H9 (cell line): Measurements from ENCODE around the gene STAMBPL1. TPM values are rescaled to one million over a fixed set of nuclear protein-coding genes. Genes with fewer than 3 reads are reported as not detected.

ENCODE experiments used
- DNase-seq: peaks from one replicate; pipeline ENCODE4 v3.0.0-alpha.2; 2017
- H2AFZ ChIP-seq: one replicate; pipeline ENCODE4 v1.6.1; 2013; ENCODE audit warnings: mild to moderate bottlenecking, low read length, control low read depth, moderate library complexity
- H2AK5ac ChIP-seq: 2 replicates; pipeline ENCODE4 v1.6.1; 2013; ENCODE audit warnings: low read length, control low read depth, mixed read lengths; ENCODE audit not compliant: insufficient read length
- H2BK120ac ChIP-seq: one replicate; pipeline ENCODE4 v1.6.1; 2013; ENCODE audit warnings: low read depth, mild to moderate bottlenecking, low read length, control low read depth, inconsistent platforms; ENCODE audit not compliant: poor library complexity, severe bottlenecking
- H2BK12ac ChIP-seq: 2 replicates; pipeline ENCODE4 v1.6.1; 2013; ENCODE audit warnings: low read length, control low read depth, mixed read lengths, low read depth; ENCODE audit not compliant: insufficient read length
- H2BK15ac ChIP-seq: 2 replicates; pipeline ENCODE4 v1.6.1; 2013; ENCODE audit warnings: low read depth, low read length, control low read depth
- H2BK20ac ChIP-seq: one replicate; pipeline ENCODE4 v1.6.1; 2013; ENCODE audit warnings: low read depth, mild to moderate bottlenecking, low read length, control low read depth, inconsistent platforms; ENCODE audit not compliant: poor library complexity, severe bottlenecking
- H2BK5ac ChIP-seq: 2 replicates; pipeline ENCODE4 v1.6.1; 2013; ENCODE audit warnings: low read length, control low read depth, mixed read lengths; ENCODE audit not compliant: insufficient read length
- H3K14ac ChIP-seq: 2 replicates; pipeline ENCODE4 v1.6.1; 2013; ENCODE audit warnings: low read length, control low read depth; ENCODE audit not compliant: insufficient read depth
- H3K18ac ChIP-seq: 2 replicates; pipeline ENCODE4 v1.6.1; 2013; ENCODE audit warnings: low read depth, mild to moderate bottlenecking, mixed read lengths, low read length, control low read depth; ENCODE audit not compliant: insufficient read length
- H3K23ac ChIP-seq: 2 replicates; pipeline ENCODE4 v1.6.1; 2013; ENCODE audit warnings: low read length, control low read depth, mixed read lengths, low read depth; ENCODE audit not compliant: insufficient read length
- H3K23me2 ChIP-seq: 2 replicates; pipeline ENCODE4 v1.6.1; 2013; ENCODE audit warnings: low read depth, mild to moderate bottlenecking, mixed read lengths, low read length, control low read depth; ENCODE audit not compliant: insufficient read length, poor library complexity, severe bottlenecking
- H3K27ac ChIP-seq: 2 replicates; pipeline ENCODE4 v1.5.1; 2013; ENCODE audit warnings: low read length, control low read depth, mixed read lengths, low read depth; ENCODE audit not compliant: insufficient read length
- H3K27me3 ChIP-seq: 2 replicates; pipeline ENCODE4 v1.6.1; 2013; ENCODE audit warnings: low read length, control low read depth, inconsistent platforms; ENCODE audit not compliant: insufficient read depth
- H3K4ac ChIP-seq: 2 replicates; pipeline ENCODE4 v1.6.1; 2013; ENCODE audit warnings: low read depth, mild to moderate bottlenecking, control low read depth, inconsistent platforms, low read length, moderate library complexity
- H3K4me1 ChIP-seq: 2 replicates; pipeline ENCODE4 v1.6.1; 2013; ENCODE audit warnings: low read length, control low read depth, inconsistent platforms; ENCODE audit not compliant: insufficient read depth
- H3K4me2 ChIP-seq: 2 replicates; pipeline ENCODE4 v1.6.1; 2013; ENCODE audit warnings: low read length, control low read depth, mixed read lengths; ENCODE audit not compliant: insufficient read length, insufficient read depth
- H3K56ac ChIP-seq: 2 replicates; pipeline ENCODE4 v1.6.1; 2013; ENCODE audit warnings: low read depth, mild to moderate bottlenecking, mixed read lengths, low read length, control low read depth; ENCODE audit not compliant: insufficient read length
- H3K79me1 ChIP-seq: 2 replicates; pipeline ENCODE4 v1.6.1; 2013; ENCODE audit warnings: low read depth, mild to moderate bottlenecking, moderate library complexity, low read length, control low read depth, inconsistent platforms; ENCODE audit not compliant: insufficient read depth, poor library complexity, severe bottlenecking
- H3K79me2 ChIP-seq: 2 replicates; pipeline ENCODE4 v1.6.1; 2013; ENCODE audit warnings: low read length, control low read depth, inconsistent platforms; ENCODE audit not compliant: insufficient read depth
- H3K9ac ChIP-seq: 2 replicates; pipeline ENCODE4 v1.6.1; 2013; ENCODE audit warnings: low read length, control low read depth, mixed read lengths; ENCODE audit not compliant: insufficient read length; ENCODE audit errors: extremely low read depth
- H3K9me3 ChIP-seq: one replicate; pipeline ENCODE4 v1.6.1; 2013; ENCODE audit warnings: low read depth, low read length, inconsistent platforms; ENCODE audit not compliant: control insufficient read depth
- H3T11ph ChIP-seq: one replicate; pipeline ENCODE4 v1.6.1; 2013; ENCODE audit warnings: mild to moderate bottlenecking, low read length, control low read depth, inconsistent platforms
- H4K20me1 ChIP-seq: one replicate; pipeline ENCODE4 v1.6.1; 2013; ENCODE audit not compliant: control insufficient read depth, insufficient read length, insufficient read depth
- H4K5ac ChIP-seq: 2 replicates; pipeline ENCODE4 v1.6.1; 2013; ENCODE audit warnings: low read depth, mild to moderate bottlenecking, mixed read lengths, low read length, control low read depth; ENCODE audit not compliant: insufficient read length
- H4K8ac ChIP-seq: replicated peaks from 2 replicates; pipeline ENCODE4 v1.6.1; 2013; ENCODE audit warnings: low read length, control low read depth, mixed read lengths, low read depth; ENCODE audit not compliant: insufficient read length
- H4K91ac ChIP-seq: 2 replicates; pipeline ENCODE4 v1.6.1; 2013; ENCODE audit warnings: low read depth, mild to moderate bottlenecking, moderate library complexity, mixed read lengths, low read length, control low read depth; ENCODE audit not compliant: insufficient read length
- H3K27ac Mint-ChIP-seq, 3 experiments: 2 replicates in 2 of 3; 3 replicates in 1 of 3; pipeline ENCODE4 v1.8.0; 2020 to 2021; ENCODE audit warnings: mixed read lengths in 3 of 3, mild to moderate bottlenecking in 1 of 3, moderate library complexity in 1 of 3
- H3K27me3 Mint-ChIP-seq: 2 replicates; pipeline ENCODE4 v1.8.0; 2021; ENCODE audit warnings: low read depth, mild to moderate bottlenecking, moderate library complexity, mixed read lengths
- H3K36me3 Mint-ChIP-seq, 3 experiments: 2 replicates in 2 of 3; 3 replicates in 1 of 3; pipeline ENCODE4 v1.8.0; 2020 to 2021; ENCODE audit warnings: low read depth in 3 of 3, mixed read lengths in 3 of 3; ENCODE audit not compliant: insufficient read depth in 1 of 3
- H3K4me1 Mint-ChIP-seq, 2 experiments: 2 replicates each; pipeline ENCODE4 v1.8.0; 2020; ENCODE audit warnings: mixed read lengths in 2 of 2
- H3K4me3 Mint-ChIP-seq, 2 experiments: 2 replicates in 1 of 2; 3 replicates in 1 of 2; pipeline ENCODE4 v1.8.0; 2020 to 2021; ENCODE audit warnings: mild to moderate bottlenecking in 2 of 2, mixed read lengths in 2 of 2, moderate library complexity in 1 of 2
- H3K9me3 Mint-ChIP-seq, 2 experiments: 2 replicates in 1 of 2; 3 replicates in 1 of 2; pipeline ENCODE4 v1.8.0; 2020; ENCODE audit warnings: mild to moderate bottlenecking in 2 of 2, mixed read lengths in 2 of 2, moderate library complexity in 1 of 2
- WGBS: extraction: QIAGEN DNeasy Blood & Tissue Kit; methylation state at CpG from one replicate; pipeline ENCODE4 v1.1.7; 2013; ENCODE audit warnings: missing lambda C conversion rate, low lambda C conversion rate, mixed read lengths; ENCODE audit not compliant: insufficient read length; ENCODE audit errors: extremely low coverage; 5-methylcytosine and 5-hydroxymethylcytosine counted together
- total RNA-seq: library from RNA; stranded (reverse); gene quantifications from 2 replicates; pipeline ENCODE4 v1.2.1, GENCODE V29; 2021
- TF ChIP-seq, protein P1 (sequence below): fragments of 200-600 bp; sonication (generic); conservative IDR thresholded peaks from 3 replicates; pipeline ENCODE4 v1.8.0; 2021; ENCODE audit warnings: antibody characterized with exemption, mild to moderate bottlenecking

The STAMBPL1 gene
- total RNA-seq, 1 experiment from 2014 or later, result 3.2 TPM

GRCh38 chr10:88913127-88913526, 33.1 kb downstream of the STAMBPL1 start:
- Histone ChIP-seq H3K9ac (no peak overlapping the region), H3K18ac (no peak overlapping the region), H2BK120ac (no peak overlapping the region), H3K23ac (no peak overlapping the region), H3K27ac (no peak overlapping the region), H2BK20ac (no peak overlapping the region), H3K4ac (no peak overlapping the region), H4K8ac (no peak overlapping the region), H3K23me2 (peaks cover 3% of the 10 kb centered on the region), H3K27me3 (no peaks in the 10 kb centered on the region), H4K5ac (no peak overlapping the region), H2BK12ac (no peak overlapping the region), H2BK5ac (no peak overlapping the region), H4K91ac (no peak overlapping the region), H3K14ac (no peak overlapping the region), H3T11ph (no peak overlapping the region), H3K79me1 (no peaks in the 10 kb centered on the region), H4K20me1 (no peaks in the 10 kb centered on the region), H2AFZ (no peak overlapping the region), H3K56ac (no peak overlapping the region), H3K4me2 (no peak overlapping the region), H2BK15ac (no peak overlapping the region), H2AK5ac (no peak overlapping the region), H3K4me1 (no peaks in the 10 kb centered on the region), H3K79me2 (no peaks in the 10 kb centered on the region), H3K9me3 (no peaks in the 10 kb centered on the region)
- Mint-ChIP-seq H3K4me3 (no peak overlapping the region), H3K9me3 (no peaks in the 10 kb centered on the region), H3K4me1 (0 out of 4 replicates have a peak, but pooled peaks cover 0 to 2% of the 10 kb centered on the region in 2 experiments), H3K27ac (no peak overlapping the region; a peak in 1 of 7 replicates), H3K27me3 (no peaks in the 10 kb centered on the region), H3K36me3 (no peaks in the 10 kb centered on the region)
- WGBS, result no CpG with 5 or more reads among the region's 9 CpGs
- TF ChIP-seq, protein P1, sequence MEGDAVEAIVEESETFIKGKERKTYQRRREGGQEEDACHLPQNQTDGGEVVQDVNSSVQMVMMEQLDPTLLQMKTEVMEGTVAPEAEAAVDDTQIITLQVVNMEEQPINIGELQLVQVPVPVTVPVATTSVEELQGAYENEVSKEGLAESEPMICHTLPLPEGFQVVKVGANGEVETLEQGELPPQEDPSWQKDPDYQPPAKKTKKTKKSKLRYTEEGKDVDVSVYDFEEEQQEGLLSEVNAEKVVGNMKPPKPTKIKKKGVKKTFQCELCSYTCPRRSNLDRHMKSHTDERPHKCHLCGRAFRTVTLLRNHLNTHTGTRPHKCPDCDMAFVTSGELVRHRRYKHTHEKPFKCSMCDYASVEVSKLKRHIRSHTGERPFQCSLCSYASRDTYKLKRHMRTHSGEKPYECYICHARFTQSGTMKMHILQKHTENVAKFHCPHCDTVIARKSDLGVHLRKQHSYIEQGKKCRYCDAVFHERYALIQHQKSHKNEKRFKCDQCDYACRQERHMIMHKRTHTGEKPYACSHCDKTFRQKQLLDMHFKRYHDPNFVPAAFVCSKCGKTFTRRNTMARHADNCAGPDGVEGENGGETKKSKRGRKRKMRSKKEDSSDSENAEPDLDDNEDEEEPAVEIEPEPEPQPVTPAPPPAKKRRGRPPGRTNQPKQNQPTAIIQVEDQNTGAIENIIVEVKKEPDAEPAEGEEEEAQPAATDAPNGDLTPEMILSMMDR, result no peak
- DNase-seq, result no peak
